GM19372 (cell line): Measurements from ENCODE around the gene SH3D19.
"Not testable (repeated sequence)": the region's sequence is repeated elsewhere in the genome, so short reads cannot be mapped to it uniquely, and the experiment has no call there.

Experiments used
- ATAC-seq: cut with Tn5 transposase; IDR thresholded peaks from one replicate; pipeline ENCODE4 v1.9.1; 2021; ENCODE audit warnings: mild to moderate bottlenecking, low read depth, moderate library complexity; ENCODE audit not compliant: unreplicated experiment

SH3D19 gene

DNA sequence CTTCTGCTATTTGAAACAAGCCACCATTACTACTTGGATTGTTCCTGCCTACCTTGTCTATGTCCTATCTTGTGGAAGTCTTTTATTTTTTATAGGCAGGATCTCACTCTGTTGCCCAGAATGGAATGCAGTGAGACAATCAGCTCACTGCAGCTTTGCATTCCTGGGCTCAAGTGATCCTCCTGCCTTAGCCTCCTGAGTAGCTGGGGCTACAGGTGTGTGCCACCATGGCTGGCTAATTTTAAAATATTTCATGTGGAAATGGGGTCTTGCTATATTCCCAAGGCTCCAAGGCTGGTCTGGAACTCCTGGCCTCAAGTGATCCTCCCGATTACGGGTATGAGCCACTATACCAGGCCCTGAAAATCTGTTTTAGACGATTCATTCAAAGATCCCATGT, 218.3 kb downstream of the SH3D19 start:
- ATAC-seq = no peak

DNA sequence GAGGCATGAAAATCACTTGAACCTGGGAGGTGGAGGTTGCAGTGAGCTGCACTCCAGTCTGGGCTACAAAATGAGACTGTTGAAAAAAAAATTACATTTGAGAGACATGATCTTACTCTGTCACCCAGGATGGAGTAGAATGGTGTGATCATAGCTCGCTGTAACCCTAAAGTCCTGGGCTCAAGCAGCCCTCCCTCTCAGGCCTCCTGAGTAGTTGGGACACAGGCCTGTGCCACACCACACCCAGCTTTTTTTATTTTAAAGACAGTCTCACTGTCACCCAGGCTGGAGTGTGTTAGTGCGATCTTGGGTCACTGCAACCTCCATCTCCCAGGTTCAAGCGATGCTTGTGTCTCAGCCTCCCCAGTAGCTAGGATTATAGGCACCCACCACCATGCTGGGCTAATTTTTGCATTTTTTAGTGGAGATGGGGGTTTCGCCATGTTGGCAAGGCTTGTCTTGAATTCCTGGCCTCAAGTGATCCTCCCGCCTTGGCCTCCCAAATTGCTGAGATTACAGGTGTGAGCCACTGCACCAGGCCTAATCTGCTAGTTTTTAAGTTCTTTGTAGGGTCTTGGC, 219.9 kb downstream of the SH3D19 start:
- ATAC-seq = no peak

DNA sequence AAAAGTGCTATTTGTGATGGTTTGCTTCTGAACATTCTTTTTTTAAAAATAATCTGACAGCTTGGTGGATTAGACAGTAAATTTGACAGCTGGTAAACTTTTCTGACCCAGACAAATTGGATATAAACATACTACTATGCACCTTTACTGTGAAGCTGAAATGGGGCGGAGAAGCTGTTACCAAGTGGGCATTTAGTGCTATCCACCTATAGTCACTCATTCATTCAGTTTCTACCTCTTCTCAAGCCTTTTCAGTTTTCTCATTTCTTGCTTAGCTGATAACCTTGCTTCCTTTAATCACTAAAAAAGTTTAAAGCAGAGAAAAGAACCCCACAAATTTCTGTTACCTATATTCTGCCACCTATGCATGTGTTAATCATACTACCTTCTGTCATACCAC, 220.8 kb downstream of the SH3D19 start:
- no peak for ATAC-seq

DNA sequence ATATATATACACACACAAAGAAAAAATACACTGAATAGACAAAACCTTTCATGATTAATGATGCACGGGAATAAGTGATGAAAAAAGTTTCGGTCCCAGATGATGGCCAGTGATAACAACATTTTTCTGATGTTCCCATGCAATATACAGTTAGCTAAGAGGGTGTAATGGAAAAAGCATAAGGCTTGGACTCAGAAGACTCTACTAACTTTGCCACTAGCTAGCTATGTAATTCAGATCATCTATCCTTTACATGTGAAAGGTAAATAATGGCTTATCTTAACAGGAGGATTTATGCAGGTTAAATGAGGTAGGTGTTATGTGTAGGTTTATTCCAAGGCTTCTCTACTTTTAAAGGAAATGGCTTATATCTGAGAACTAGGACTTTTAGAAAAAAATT, 221.6 kb downstream of the SH3D19 start:
- ATAC-seq = no peak

DNA sequence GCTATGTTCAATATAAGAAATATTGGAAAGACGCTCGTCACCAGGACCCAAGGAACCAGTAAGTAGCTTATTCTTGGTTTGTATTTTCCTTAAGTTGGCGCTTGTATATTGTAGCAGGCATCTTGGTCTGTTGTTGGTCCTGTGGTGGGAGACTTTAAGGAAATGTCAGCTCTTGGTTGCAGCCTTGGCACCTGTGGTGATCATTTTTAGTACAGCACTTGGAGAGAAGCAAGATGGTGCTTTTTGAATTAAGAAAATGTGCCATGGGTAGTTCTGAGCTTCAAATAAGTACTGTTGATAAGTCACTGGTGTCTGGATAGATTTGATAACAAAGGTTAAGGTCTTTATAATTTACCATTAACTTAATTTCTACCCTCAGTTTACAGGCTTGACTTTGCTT, 224.9 kb downstream of the SH3D19 start:
- ATAC-seq = no peak

DNA sequence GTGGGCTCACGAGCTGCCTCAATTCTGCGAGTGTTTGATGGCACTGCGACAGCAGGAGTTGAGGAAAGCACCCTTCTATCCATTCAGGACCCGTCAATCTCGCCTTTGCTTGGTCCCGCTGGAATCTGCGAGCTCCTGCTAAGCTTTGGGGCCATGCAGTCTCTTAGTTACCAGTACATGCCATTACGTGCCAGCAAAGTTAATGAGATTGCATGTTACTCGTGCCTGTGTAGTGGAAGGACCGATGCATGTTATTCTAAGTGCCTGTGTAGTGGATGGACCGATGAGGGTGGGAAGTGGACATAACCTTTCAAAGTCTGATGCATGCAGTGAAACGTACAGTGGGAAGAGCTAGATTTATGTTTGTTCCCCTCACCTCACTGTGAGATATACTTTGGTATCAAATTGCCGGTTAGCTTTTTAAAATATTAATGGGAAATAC, 225.4 kb downstream of the SH3D19 start:
- no peak for ATAC-seq

DNA sequence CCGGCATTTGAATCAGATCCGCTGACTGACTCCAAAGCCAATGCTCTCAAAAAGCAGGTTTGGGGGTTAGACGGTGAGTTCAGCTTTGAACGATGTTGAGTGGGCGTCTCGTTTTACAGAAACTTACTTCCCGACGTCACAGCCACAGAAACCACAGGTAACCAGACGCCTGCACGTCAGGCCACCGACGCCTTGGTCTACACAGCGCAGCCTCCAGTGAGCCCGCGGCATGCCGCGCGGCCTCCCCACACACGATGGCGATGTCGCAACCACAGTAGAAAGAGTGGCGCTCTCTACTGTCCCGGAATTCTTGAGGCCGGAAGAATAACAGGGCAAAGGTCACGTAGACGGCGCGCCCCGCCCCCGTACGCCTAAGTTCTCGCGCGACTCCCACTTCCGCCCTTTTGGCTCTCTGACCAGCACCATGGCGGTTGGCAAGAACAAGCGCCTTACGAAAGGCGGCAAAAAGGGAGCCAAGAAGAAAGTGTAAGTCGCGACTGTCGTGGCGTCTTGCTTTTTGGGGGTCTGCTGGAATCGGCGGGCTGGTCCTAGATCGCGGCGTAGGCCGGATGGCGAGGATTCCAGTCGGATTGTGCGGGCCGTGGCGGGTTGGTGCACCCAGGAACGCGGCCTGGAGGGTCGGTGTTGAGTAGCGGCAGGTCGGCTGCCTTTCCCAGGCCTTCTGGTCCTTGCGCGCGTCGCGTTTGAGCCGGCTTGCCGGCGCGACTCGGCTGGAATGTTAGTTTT, 226.0 kb downstream of the SH3D19 start, which contains the start of gene RPS3A:
TSS of gene RPS3A (plus strand) at position 400 of the 747 bp plus-strand sequence. CDS start at position 425, 25 bp downstream.
- ATAC-seq = peak; percentile 92

DNA sequence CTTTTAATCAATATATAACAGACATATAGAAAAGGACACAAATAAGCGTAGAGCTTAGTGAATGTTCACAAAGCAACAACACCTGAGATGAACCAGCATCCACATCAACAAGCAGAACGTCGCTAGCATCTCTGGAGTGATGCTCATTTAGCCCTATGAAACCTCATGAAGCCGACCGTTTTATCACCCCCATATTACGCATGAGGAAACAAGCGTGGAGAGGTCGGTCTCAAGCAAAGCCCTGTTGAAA, 226.5 kb downstream of the SH3D19 start:
- ATAC-seq = no peak

DNA sequence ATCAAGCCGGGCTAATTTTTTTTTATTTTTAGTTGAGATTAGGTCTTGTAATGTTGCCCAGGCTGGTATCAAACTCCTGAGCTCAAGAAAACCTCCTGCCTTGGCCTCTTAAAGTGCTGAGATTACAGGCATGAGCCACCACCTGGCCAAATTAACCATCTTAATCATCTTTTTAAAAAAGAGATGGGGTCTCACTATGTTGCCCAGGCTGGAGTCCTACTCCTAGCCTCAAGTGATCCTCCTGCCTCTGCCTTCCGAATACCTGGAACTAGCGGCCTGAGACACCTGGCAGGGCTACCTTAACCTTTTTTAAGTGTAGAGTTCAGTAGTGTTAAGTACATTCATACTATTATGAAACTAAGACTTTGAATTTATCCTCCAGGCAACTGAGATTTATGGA, 227.6 kb downstream of the SH3D19 start:
- no peak for ATAC-seq

DNA sequence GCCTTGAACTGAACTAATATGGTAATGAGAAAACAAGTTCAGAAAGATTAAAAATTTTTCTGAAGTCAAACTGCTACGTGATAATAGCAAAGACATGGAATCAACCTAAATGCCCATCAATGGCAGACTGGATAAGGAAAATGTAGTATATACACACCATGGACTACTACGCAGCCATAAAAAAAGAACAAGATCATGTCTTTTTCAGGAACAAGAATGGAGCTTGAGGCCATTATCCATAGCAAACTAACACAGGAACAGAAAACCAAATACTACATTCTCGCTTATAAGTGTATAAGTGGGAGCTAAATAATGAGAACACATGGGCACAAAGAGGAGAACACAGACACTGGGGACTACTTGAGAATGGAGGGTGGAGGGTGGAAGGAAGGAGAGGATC, 230.3 kb downstream of the SH3D19 start:
- ATAC-seq = no peak

DNA sequence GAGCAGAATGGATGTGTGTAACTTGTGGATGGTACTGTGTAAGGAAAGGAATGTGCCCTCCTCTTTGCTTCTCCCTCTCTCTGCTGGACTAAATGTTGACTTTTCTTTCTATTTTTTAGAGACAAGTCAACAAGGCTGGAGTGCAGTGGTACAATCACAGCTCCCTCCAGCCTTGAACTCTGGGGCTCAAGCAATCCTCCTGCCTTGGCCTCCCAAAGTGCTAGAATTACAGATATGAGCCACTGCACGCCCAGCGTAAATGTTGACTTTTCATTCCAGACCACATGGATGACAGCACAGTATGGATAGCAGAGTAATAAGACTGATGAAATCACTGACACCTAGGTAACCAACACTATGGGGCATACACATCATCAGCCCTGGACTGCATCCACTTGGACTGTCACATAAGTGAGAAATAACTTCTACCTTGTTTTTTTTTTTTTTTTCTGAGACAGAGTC, 231.1 kb downstream of the SH3D19 start:
- no peak for ATAC-seq

DNA sequence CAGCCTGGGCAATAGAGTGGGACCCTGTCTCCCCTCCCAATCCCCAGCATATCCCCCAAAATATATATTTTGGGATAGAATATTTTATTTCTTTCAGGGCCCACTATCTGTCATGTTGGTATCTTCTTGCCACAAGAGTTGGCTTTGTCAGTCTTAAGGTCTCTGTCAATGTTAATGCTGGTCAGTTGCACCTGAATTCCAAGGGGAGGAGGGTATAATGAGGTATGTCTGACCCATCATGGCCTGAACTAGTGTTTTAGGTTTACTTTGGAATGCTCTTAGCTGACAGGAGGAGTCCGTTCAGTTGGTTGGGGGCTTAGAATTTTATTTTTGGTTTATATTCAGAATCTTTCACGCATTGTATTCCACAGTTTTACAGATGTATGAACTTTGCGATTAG, 232.2 kb downstream of the SH3D19 start:
- no peak for ATAC-seq

DNA sequence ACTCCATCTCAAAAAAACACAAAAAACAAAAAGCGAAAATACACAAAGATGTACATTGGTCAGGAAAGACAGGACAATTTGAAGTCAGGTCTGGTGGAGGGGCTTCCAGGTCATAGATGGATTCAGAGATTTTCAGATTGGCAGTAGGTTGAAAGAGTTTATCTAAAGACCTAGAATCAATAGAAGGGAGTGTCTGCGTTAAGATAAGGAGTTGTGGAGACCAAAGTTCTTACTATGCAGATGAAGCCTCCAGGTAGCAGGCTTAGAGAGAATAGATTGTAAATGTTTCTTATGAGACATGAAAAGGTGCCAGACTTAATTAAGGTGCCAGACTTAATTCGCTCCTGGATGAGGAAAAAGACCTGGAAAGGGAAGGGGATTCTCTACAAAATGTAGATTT, 232.9 kb downstream of the SH3D19 start:
- no peak for ATAC-seq

DNA sequence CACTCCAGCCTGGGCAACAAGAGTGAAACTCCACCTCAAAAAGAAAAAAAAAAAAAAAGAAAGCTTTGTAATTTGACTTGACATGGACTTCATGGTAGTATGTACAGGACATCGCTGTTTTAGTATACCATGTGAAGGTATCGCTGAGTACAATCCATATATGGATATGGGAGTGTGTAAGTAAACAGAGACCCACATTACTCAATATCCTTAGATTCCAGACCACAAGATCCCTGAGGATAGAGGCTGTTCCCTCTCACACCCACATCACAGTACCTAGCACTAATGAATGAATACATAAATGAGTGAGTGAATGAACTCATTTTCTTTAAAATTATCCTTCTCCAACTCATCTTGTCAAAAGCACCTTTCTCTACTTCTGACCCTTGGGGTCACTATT, 234.4 kb downstream of the SH3D19 start:
- ATAC-seq = no peak

DNA sequence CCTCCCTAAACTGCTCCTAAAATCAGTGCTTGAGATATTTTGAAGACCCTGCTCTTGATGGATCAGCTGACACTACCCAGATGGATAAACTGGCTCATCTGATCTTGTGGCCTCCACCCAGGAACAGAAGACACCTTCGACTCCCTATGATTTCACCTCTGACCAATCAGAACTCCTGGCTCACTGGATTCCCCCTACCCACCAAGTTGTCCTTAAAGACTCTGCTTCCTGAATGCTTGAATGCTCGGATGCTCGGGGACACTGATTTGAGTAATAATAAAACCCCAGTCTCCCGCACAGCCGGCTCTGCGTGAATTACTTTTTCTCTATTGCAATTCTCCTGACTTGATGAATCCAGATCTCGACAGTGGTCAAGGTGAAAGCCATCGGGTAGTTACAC, 237.9 kb downstream of the SH3D19 start:
- ATAC-seq = no peak

DNA sequence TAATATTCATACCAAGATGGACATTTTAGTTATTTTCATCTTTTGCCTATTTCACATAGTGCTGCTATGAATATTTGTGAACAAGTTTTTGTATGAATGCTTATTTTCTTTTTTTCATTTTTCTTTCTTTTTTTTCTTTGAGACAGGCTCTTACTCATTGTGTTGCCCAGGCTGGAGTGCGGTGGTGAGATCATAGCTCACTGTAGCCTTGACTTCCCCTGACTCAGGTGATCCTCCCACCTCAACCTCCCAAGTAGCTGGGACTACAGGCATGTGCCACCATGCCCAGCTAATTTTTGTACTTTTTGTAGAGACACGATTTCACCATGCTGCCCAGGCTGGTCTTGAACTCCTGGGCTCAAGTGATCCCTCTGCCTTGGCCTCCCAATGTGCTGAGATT, 247.4 kb downstream of the SH3D19 start:
- not testable (repeated sequence) for ATAC-seq

DNA sequence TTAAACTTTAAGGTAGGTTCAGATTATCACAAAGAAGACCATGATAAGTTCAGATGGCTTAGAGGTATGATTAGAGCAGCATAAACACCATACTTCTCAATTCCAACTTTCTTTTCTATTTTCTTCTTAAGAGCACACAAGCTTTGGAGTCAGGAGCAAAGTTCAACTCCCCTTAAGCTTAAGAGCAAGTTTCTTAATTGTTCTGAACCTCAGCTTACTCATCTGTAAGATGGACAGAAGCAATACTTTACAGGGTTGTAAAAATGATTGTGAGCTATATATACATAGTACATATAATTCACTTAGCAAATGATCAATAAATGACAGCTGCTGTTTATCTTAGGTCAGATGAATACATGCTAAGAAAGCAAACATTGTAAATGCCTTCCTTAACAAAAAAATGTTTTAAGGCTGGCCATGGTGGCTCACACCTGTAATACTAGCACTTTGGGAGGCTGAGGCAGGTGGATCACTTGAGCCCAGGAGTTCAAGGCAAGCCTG, 250.9 kb downstream of the SH3D19 start:
- no peak for ATAC-seq
